SU-DHL-6 (cell line): ENCODE measurements around the gene PTPN1.

Experiments used
- H2AFZ ChIP-seq: fragments of 200-600 bp; sonication (generic); 2 replicates; pipeline ENCODE4 v1.6.1; 2014; ENCODE audit warnings: low read depth, mild to moderate bottlenecking, moderate library complexity, mixed read lengths, antibody characterized with exemption, low read length; ENCODE audit not compliant: severe bottlenecking
- H3F3A ChIP-seq: fragments of 200-600 bp; shearing (Covaris generic); 2 replicates; pipeline ENCODE4 v1.6.0; 2016; ENCODE audit warnings: antibody characterized with exemption, mild to moderate bottlenecking; ENCODE audit not compliant: insufficient read depth
- H3K27ac ChIP-seq: fragments of 200-600 bp; sonication (generic); 2 replicates; pipeline ENCODE4 v1.5.1; 2016; ENCODE audit warnings: low read depth, mild to moderate bottlenecking, low read length, moderate library complexity, mixed read lengths
- H3K27me3 ChIP-seq: fragments of 200-600 bp; sonication (generic), shearing (Covaris generic); 2 replicates; pipeline ENCODE4 v1.6.0; 2014; ENCODE audit warnings: mild to moderate bottlenecking, low read length
- H3K36me3 ChIP-seq: fragments of 200-600 bp; sonication (generic); 2 replicates; pipeline ENCODE4 v1.6.1; 2014; ENCODE audit warnings: mild to moderate bottlenecking, low read length, mixed read lengths
- H3K4me2 ChIP-seq: fragments of 300-600, 200-600 bp; shearing (Covaris generic), sonication (generic); 2 replicates; pipeline ENCODE4 v1.6.0; 2014; ENCODE audit warnings: low read length, low read depth, mild to moderate bottlenecking; ENCODE audit not compliant: poor library complexity, severe bottlenecking
- H3K4me3 ChIP-seq: fragments of 200-600 bp; sonication (generic); 2 replicates; pipeline ENCODE4 v1.5.1; 2014; ENCODE audit warnings: antibody characterized with exemption, low read length, mild to moderate bottlenecking, mixed read lengths; ENCODE audit not compliant: insufficient read depth, poor library complexity, severe bottlenecking
- H3K79me2 ChIP-seq: fragments of 200-600 bp; sonication (generic); 2 replicates; pipeline ENCODE4 v1.6.1; 2014; ENCODE audit warnings: mild to moderate bottlenecking, low read length, moderate library complexity; ENCODE audit not compliant: insufficient read depth
- H3K9ac ChIP-seq: fragments of 200-600 bp; sonication (generic); 2 replicates; pipeline ENCODE4 v1.7.0; 2014; ENCODE audit warnings: mild to moderate bottlenecking, low read length
- H3K9me2 ChIP-seq: fragments of 200-600 bp; sonication (generic); replicated peaks from 2 replicates; pipeline ENCODE4 v1.6.1; 2014; ENCODE audit warnings: low read length; ENCODE audit not compliant: insufficient read depth
- H3K9me3 ChIP-seq: fragments of 200-600 bp; sonication (generic); 2 replicates; pipeline ENCODE4 v1.6.1; 2014; ENCODE audit warnings: low read length, mixed read lengths; ENCODE audit not compliant: insufficient read depth
- H4K20me1 ChIP-seq: fragments of 200-600 bp; sonication (generic); 2 replicates; pipeline ENCODE4 v1.6.1; 2014; ENCODE audit warnings: low read depth, mild to moderate bottlenecking, antibody characterized with exemption, low read length, moderate library complexity, mixed read lengths
- CTCF ChIP-seq: fragments of 200-600 bp; sonication (generic); IDR thresholded peaks from one replicate; pipeline ENCODE4 v1.5.1; 2017; ENCODE audit warnings: antibody characterized with exemption, mild to moderate bottlenecking, low read length, moderate library complexity; ENCODE audit not compliant: insufficient read depth, poor library complexity, severe bottlenecking
- EZH2phosphoT487 ChIP-seq: fragments of 200-600 bp; sonication (generic), shearing (Covaris generic); conservative IDR thresholded peaks from 2 replicates; pipeline ENCODE4 v1.6.1; 2018; ENCODE audit warnings: mild to moderate bottlenecking, antibody characterized with exemption, low read length, moderate library complexity, mixed read lengths

The PTPN1 gene

GRCh38 chr20:50491168-50491567 is 19.0 kb upstream of the PTPN1 start:
- Histone ChIP-seq H3K9me2 (no peaks in the 10 kb centered on the region), H3K36me3 (no peaks in the 10 kb centered on the region), H3K79me2 (no peaks in the 10 kb centered on the region), H4K20me1 (no peaks in the 10 kb centered on the region), H3F3A (no peaks in the 10 kb centered on the region), H3K9ac (no peak overlapping the region), H3K9me3 (no peaks in the 10 kb centered on the region), H3K27me3 (no peaks in the 10 kb centered on the region), H2AFZ (no peak overlapping the region), H3K4me2 (no peak overlapping the region), H3K4me3 (no peak overlapping the region), H3K27ac (no peak overlapping the region)
- TF ChIP-seq CTCF (no peak), EZH2phosphoT487 (no peak)

- Histone ChIP-seq H3K27ac (no peak overlapping the region), H3K4me2 (no peak overlapping the region), H3F3A (no peaks in the 10 kb centered on the region), H3K27me3 (no peaks in the 10 kb centered on the region), H3K9me2 (no peaks in the 10 kb centered on the region), H3K9me3 (no peaks in the 10 kb centered on the region), H3K4me3 (no peak overlapping the region), H3K9ac (no peak overlapping the region), H2AFZ (no peak overlapping the region), H3K79me2 (no peaks in the 10 kb centered on the region), H4K20me1 (no peaks in the 10 kb centered on the region), H3K36me3 (no peaks in the 10 kb centered on the region)
- TF ChIP-seq CTCF (no peak), EZH2phosphoT487 (no peak)
Observed at GRCh38 chr20:50491926-50492634, 18.1 kb upstream of the PTPN1 start.

GRCh38 chr20:50493881-50494253 is 16.3 kb upstream of the PTPN1 start:
- TF ChIP-seq EZH2phosphoT487: no peak
- TF ChIP-seq CTCF: no peak
- H3K27ac ChIP-seq: no peak overlapping the region
- no peak overlapping the region for H3K4me2 ChIP-seq

More at GRCh38 chr20:50493881-50494253, 16.3 kb upstream of the PTPN1 start:
- Histone ChIP-seq H3K9ac (no peak overlapping the region), H3K36me3 (no peaks in the 10 kb centered on the region), H3K27me3 (no peaks in the 10 kb centered on the region), H4K20me1 (no peaks in the 10 kb centered on the region), H3K9me2 (no peaks in the 10 kb centered on the region), H3K9me3 (no peaks in the 10 kb centered on the region), H3K79me2 (no peaks in the 10 kb centered on the region), H2AFZ (no peak overlapping the region), H3F3A (no peaks in the 10 kb centered on the region), H3K4me3 (no peak overlapping the region)
